Measurements from ENCODE around the gene MDGA2. TPM values are rescaled to one million over a fixed set of nuclear protein-coding genes. Genes with fewer than 3 reads are reported as not detected.

MDGA2 gene
- total RNA-seq, 2 donors from 2014 or later, result not detected

GRCh38 chr14:47676315-47676617 is 861 bp upstream of the MDGA2 start:
- Histone ChIP-seq H3K9me3 (no peaks in the 10 kb centered on the region), H3K4me1 (peaks cover 16% of the 10 kb centered on the region), H3K27ac (no peak overlapping the region), H3K27me3 (no peaks in the 10 kb centered on the region), H3K36me3 (replicated peaks in 1 of 2; ENCODE audit: insufficient read depth in 1 of 2, low read depth in 2 of 2) (no peaks in the 10 kb centered on the region), H3K4me3 (no peak overlapping the region)
- TF ChIP-seq CTCF (IDR thresholded peaks at IDR 0.05), result no peak
- TF ChIP-seq POLR2A (IDR thresholded peaks at IDR 0.05), result no peak
- no peak for DNase-seq
- 1 to 3% methylated on average over 15 of the region's 15 CpGs for WGBS, 2 donors
- no peak for ATAC-seq
- intact Hi-C loops (cut with DNase I), result no loop called here

GRCh38 chr14:47674543-47675465 is 601 bp downstream of the MDGA2 start:
- Histone ChIP-seq H3K27me3 (no peaks in the 10 kb centered on the region), H3K27ac (no peak overlapping the region), H3K4me1 (peaks cover 16% of the 10 kb centered on the region), H3K4me3 (no peak overlapping the region), H3K9me3 (no peaks in the 10 kb centered on the region), H3K36me3 (replicated peaks in 1 of 2; ENCODE audit: insufficient read depth in 1 of 2, low read depth in 2 of 2) (no peaks in the 10 kb centered on the region)
- 1 to 2% methylated on average over 32 to 80 of the region's 81 CpGs for WGBS, 2 donors
- intact Hi-C loops (cut with DNase I), result no loop called here
- ATAC-seq (no peak), DNase-seq (no peak)
- TF ChIP-seq POLR2A (IDR thresholded peaks at IDR 0.05) (no peak), CTCF (IDR thresholded peaks at IDR 0.05) (no peak)

GRCh38 chr14:47674148-47674542 is 1.3 kb downstream of the MDGA2 start:
- Histone ChIP-seq H3K27me3 (no peaks in the 10 kb centered on the region), H3K27ac (no peak overlapping the region), H3K4me3 (no peak overlapping the region), H3K4me1 (peaks cover 16% of the 10 kb centered on the region), H3K9me3 (no peaks in the 10 kb centered on the region), H3K36me3 (replicated peaks in 1 of 2; ENCODE audit: insufficient read depth in 1 of 2, low read depth in 2 of 2) (no peaks in the 10 kb centered on the region)
- ATAC-seq (no peak), DNase-seq (peak in 1 of 4 donors; percentile 8)
- no peak for TF ChIP-seq POLR2A (IDR thresholded peaks at IDR 0.05)
- no peak for TF ChIP-seq CTCF (IDR thresholded peaks at IDR 0.05)
- 1 to 2% methylated on average over 12 to 36 of the region's 36 CpGs for WGBS, 2 donors
- intact Hi-C loops (cut with DNase I), result no loop called here

- Histone ChIP-seq H3K4me1 (no peaks in the 10 kb centered on the region), H3K9me3 (no peaks in the 10 kb centered on the region), H3K27me3 (no peaks in the 10 kb centered on the region), H3K36me3 (replicated peaks in 1 of 2; ENCODE audit: insufficient read depth in 1 of 2, low read depth in 2 of 2) (no peaks in the 10 kb centered on the region), H3K4me3 (no peak overlapping the region), H3K27ac (no peak overlapping the region)
- TF ChIP-seq CTCF (IDR thresholded peaks at IDR 0.05), result no peak
- no peak for TF ChIP-seq POLR2A (IDR thresholded peaks at IDR 0.05)
- 78 to 93% methylated on average over 18 to 20 of the region's 28 CpGs for WGBS, 2 donors
- DNase-seq (no peak), ATAC-seq (no peak)
- intact Hi-C loops (cut with DNase I), result no loop called here
Observed at GRCh38 chr14:47665337-47666134, 9.9 kb downstream of the MDGA2 start.
